A673 (cell line): ENCODE results near the gene VWA2. TPM values are rescaled to one million over a fixed set of nuclear protein-coding genes. Genes with fewer than 3 reads are reported as not detected.

Source experiments
- BruUV-seq: library from RNA; stranded (reverse); fragments of 400-500 nt; replicated peaks from 2 replicates; lab custom pipeline; 2021; lab: Mats Ljungman, UMichigan
- CTCF ChIA-PET: fragments of 300-600 bp; sonication (Branson Sonifier 250); formaldehyde crosslinking; loops from one replicate; lab custom pipeline; 2022; ENCODE audit warnings: antibody characterized with exemption; lab: Charles Lee
- POLR2A ChIA-PET: fragments of 300-600 bp; sonication (Branson Sonifier 250); formaldehyde crosslinking; loops from one replicate; lab custom pipeline; 2022; ENCODE audit warnings: antibody characterized with exemption; ENCODE audit not compliant: low non-redundant PET; lab: Charles Lee
- DNase-seq: peaks from one replicate; pipeline ENCODE4 v3.0.0-alpha.2; 2015; ENCODE audit warnings: low spot score
- H3K27ac ChIP-seq: fragments of 200-600 bp; sonication (generic); 2 replicates; pipeline ENCODE4 v1.5.1; 2016; ENCODE audit warnings: mixed run types, low read depth, mild to moderate bottlenecking, mixed read lengths, antibody characterized with exemption, low read length; ENCODE audit not compliant: poor library complexity, severe bottlenecking
- H3K27me3 ChIP-seq: fragments of 200-600 bp; sonication (generic); replicated peaks from 2 replicates; pipeline ENCODE4 v1.6.1; 2017; ENCODE audit warnings: mixed run types, low read depth, mild to moderate bottlenecking, mixed read lengths, antibody characterized with exemption, low read length; ENCODE audit not compliant: insufficient read depth, poor library complexity
- H3K36me3 ChIP-seq: fragments of 200-600 bp; sonication (generic); 2 replicates; pipeline ENCODE4 v1.6.1; 2016; ENCODE audit warnings: mixed run types, mild to moderate bottlenecking, mixed read lengths, antibody characterized with exemption, low read length; ENCODE audit not compliant: insufficient read depth, poor library complexity, severe bottlenecking
- H3K4me1 ChIP-seq: fragments of 200-600 bp; sonication (generic); 2 replicates; pipeline ENCODE4 v1.6.1; 2017; ENCODE audit warnings: mixed run types, mild to moderate bottlenecking, mixed read lengths, antibody characterized with exemption, low read length; ENCODE audit not compliant: insufficient read depth, poor library complexity, severe bottlenecking
- H3K4me3 ChIP-seq: fragments of 200-600 bp; sonication (generic); 2 replicates; pipeline ENCODE4 v1.5.1; 2016; ENCODE audit warnings: low read depth, mixed run types, mild to moderate bottlenecking, mixed read lengths, low read length; ENCODE audit not compliant: poor library complexity, severe bottlenecking
- H3K9me3 ChIP-seq: fragments of 200-600 bp; sonication (generic); 2 replicates; pipeline ENCODE4 v1.6.1; 2016; ENCODE audit warnings: mixed run types, low read depth, mild to moderate bottlenecking, mixed read lengths, antibody characterized with exemption, low read length; ENCODE audit not compliant: poor library complexity, severe bottlenecking
- CTCF ChIP-seq: fragments of 300-800, 200-600 bp; sonication (generic); conservative IDR thresholded peaks from 2 replicates; pipeline ENCODE4 v1.5.1; 2017; ENCODE audit warnings: low read depth, mild to moderate bottlenecking, antibody characterized with exemption, low read length, moderate library complexity, mixed read lengths
- EZH2 ChIP-seq: fragments of 200-600 bp; sonication (generic); IDR thresholded peaks from 2 replicates; pipeline ENCODE4 v1.6.1; 2017; ENCODE audit warnings: borderline replicate concordance, low read depth, mild to moderate bottlenecking, mixed read lengths, antibody characterized with exemption, low read length; ENCODE audit not compliant: poor library complexity, severe bottlenecking
- intact Hi-C: fragments of 100-400 bp; cut with micrococcal nuclease; formaldehyde crosslinking; loops from one replicate; pipeline ENCODE4 v1.10.0; 2022; ENCODE audit not compliant: unreplicated experiment
- total RNA-seq: library from RNA; stranded (reverse); gene quantifications from 2 replicates; pipeline ENCODE4 v1.2.3, GENCODE V29; 2021

VWA2 gene
- total RNA-seq, 1 experiment from 2014 or later: not detected

- Histone ChIP-seq H3K27ac (no peak overlapping the region), H3K36me3 (no peaks in the 10 kb centered on the region), H3K4me3 (no peak overlapping the region), H3K9me3 (no peaks in the 10 kb centered on the region), H3K4me1 (no peaks in the 10 kb centered on the region), H3K27me3 (no peaks in the 10 kb centered on the region)
- no peak for TF ChIP-seq EZH2
- TF ChIP-seq CTCF: no peak
- intact Hi-C loops: no loop called here
- CTCF ChIA-PET: no interaction called here
- POLR2A ChIA-PET: no interaction called here
- DNase-seq: no peak
- no TSS peak for BruUV-seq
Observed at GRCh38 chr10:114256008-114256765, 17.1 kb downstream of the VWA2 start.

DNA sequence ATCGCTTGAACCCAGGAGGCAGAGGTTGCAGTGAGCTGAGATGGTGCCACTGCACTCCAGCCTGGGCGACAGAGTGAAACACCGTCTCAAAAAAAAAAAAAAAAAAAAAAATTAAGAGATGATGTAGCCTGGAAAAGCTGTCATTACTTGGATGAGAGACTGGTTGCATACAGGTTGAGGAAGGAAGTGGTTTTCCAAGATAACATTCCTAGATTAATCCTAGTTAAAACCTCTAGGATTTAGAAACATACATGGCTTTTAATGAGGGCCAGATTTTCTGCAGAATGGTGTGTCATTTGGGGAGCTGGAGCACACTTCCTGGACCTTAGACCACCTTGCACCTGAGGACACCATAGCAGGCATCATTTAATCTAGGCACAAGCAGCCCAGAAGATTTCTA lies 17.8 kb downstream of the VWA2 start:
- ChIA-PET POLR2A (no interaction called here), CTCF (no interaction called here)
- no peaks in the 10 kb centered on the region for H3K36me3 ChIP-seq
- H3K4me1 ChIP-seq: no peaks in the 10 kb centered on the region
- H3K9me3 ChIP-seq: no peaks in the 10 kb centered on the region
- no TSS peak for BruUV-seq
- no peak overlapping the region for H3K4me3 ChIP-seq
- no peaks in the 10 kb centered on the region for H3K27me3 ChIP-seq
- DNase-seq: no peak
- TF ChIP-seq CTCF: no peak
- TF ChIP-seq EZH2: no peak
- intact Hi-C loops: no loop called here
- no peak overlapping the region for H3K27ac ChIP-seq

- ChIA-PET POLR2A (no interaction called here), CTCF (no interaction called here)
- intact Hi-C loops: no loop called here
- Histone ChIP-seq H3K27ac (no peak overlapping the region), H3K4me1 (no peaks in the 10 kb centered on the region), H3K27me3 (no peaks in the 10 kb centered on the region), H3K36me3 (no peaks in the 10 kb centered on the region), H3K4me3 (no peak overlapping the region), H3K9me3 (no peaks in the 10 kb centered on the region)
- DNase-seq: no peak
- no TSS peak for BruUV-seq
- TF ChIP-seq EZH2: no peak
- TF ChIP-seq CTCF: no peak
Observed at GRCh38 chr10:114257498-114257897, 18.4 kb downstream of the VWA2 start.
